ENCODE measurements around the gene PRR16. TPM values are rescaled to one million over a fixed set of nuclear protein-coding genes. Genes with fewer than 3 reads are reported as not detected.
A peak's percentile ranks its signal among the peaks of the same experiment; 100 is the strongest.
"Not testable (repeated sequence)": the region's sequence is repeated elsewhere in the genome, so short reads cannot be mapped to it uniquely, and the experiment has no call there.

Gene PRR16
- 1 to 10 TPM; 4.9 to 8.7 TPM for total RNA-seq
- 10 to 100 TPM; 11.2 to 13.4 (median 11.5) TPM for polyA plus RNA-seq (ENCODE audit: insufficient read length in 6 of 6)
- long read RNA-seq, donor 1, partial matches to known transcripts = 15 of 15 reads
- long read RNA-seq, donor 1, other reads (novel, unspliced or antisense) = 0 of 15 reads
- long read RNA-seq, donor 2, partial matches to known transcripts = 34 of 34 reads
- long read RNA-seq, donor 2, other reads (novel, unspliced or antisense) = 0 of 34 reads
- long read RNA-seq, donor 3, partial matches to known transcripts = 17 of 17 reads
- long read RNA-seq, donor 3, other reads (novel, unspliced or antisense) = 0 of 17 reads
- long read RNA-seq, donor 4, partial matches to known transcripts = 0 of 1 reads
- long read RNA-seq, donor 4, other reads (novel, unspliced or antisense) = 1 of 1 reads
- long read RNA-seq, donor 5, partial matches to known transcripts = 14 of 14 reads
- long read RNA-seq, donor 5, other reads (novel, unspliced or antisense) = 0 of 14 reads
- long read RNA-seq, donor 6, partial matches to known transcripts = 7 of 7 reads
- long read RNA-seq, donor 6, other reads (novel, unspliced or antisense) = 0 of 7 reads
- long read RNA-seq, donor 7, partial matches to known transcripts = 5 of 5 reads
- long read RNA-seq, donor 7, other reads (novel, unspliced or antisense) = 0 of 5 reads
- long read RNA-seq, donor 8, partial matches to known transcripts = 10 of 10 reads
- long read RNA-seq, donor 8, other reads (novel, unspliced or antisense) = 0 of 10 reads
- long read RNA-seq, donor 9 = 0 reads
- long read RNA-seq, donor 10, partial matches to known transcripts = 0 of 1 reads
- long read RNA-seq, donor 10, other reads (novel, unspliced or antisense) = 1 of 1 reads
- long read RNA-seq, donor 11, partial matches to known transcripts = 8 of 8 reads
- long read RNA-seq, donor 11, other reads (novel, unspliced or antisense) = 0 of 8 reads
- long read RNA-seq, donor 12, partial matches to known transcripts = 9 of 9 reads
- long read RNA-seq, donor 12, other reads (novel, unspliced or antisense) = 0 of 9 reads

- H3K27ac ChIP-seq = peak within 1 kb of the TSS; percentile 25 to 75
- H3K4me1 ChIP-seq = peaks cover 0 to 22% of the 10 kb centered on the region in 2 donors
- TF ChIP-seq, protein P1, sequence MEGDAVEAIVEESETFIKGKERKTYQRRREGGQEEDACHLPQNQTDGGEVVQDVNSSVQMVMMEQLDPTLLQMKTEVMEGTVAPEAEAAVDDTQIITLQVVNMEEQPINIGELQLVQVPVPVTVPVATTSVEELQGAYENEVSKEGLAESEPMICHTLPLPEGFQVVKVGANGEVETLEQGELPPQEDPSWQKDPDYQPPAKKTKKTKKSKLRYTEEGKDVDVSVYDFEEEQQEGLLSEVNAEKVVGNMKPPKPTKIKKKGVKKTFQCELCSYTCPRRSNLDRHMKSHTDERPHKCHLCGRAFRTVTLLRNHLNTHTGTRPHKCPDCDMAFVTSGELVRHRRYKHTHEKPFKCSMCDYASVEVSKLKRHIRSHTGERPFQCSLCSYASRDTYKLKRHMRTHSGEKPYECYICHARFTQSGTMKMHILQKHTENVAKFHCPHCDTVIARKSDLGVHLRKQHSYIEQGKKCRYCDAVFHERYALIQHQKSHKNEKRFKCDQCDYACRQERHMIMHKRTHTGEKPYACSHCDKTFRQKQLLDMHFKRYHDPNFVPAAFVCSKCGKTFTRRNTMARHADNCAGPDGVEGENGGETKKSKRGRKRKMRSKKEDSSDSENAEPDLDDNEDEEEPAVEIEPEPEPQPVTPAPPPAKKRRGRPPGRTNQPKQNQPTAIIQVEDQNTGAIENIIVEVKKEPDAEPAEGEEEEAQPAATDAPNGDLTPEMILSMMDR (IDR thresholded peaks at IDR 0.05) = peak; percentile 22 to 28
- ATAC-seq = peak; percentile 93
- no peaks in the 10 kb centered on the region for H3K36me3 ChIP-seq
- intact Hi-C loops (cut with DNase I) = no loop called here
- peaks cover 4 to 39% of the 10 kb centered on the region in 2 donors for H3K27me3 ChIP-seq
- peak within 1 kb of the TSS; percentile 46 to 51 for H3K4me3 ChIP-seq
- DNase-seq = peak; percentile 42 to 87 (median 80)
- no peaks in the 10 kb centered on the region for H3K9me3 ChIP-seq
These were observed at the start of gene PRR16 for GRCh38 chr5:120463991-120464626. Gene PRR16 (plus strand): TSS chr5:120464300.

GRCh38 chr5:120415985-120416384 lies 48.1 kb upstream of the PRR16 start:
- DNase-seq = no peak
- TF ChIP-seq, protein P1 (IDR thresholded peaks at IDR 0.05) = no peak
- Histone ChIP-seq H3K27me3 (no peaks in the 10 kb centered on the region), H3K4me3 (no peak overlapping the region), H3K36me3 (no peaks in the 10 kb centered on the region), H3K27ac (no peak overlapping the region), H3K9me3 (no peaks in the 10 kb centered on the region), H3K4me1 (no peaks in the 10 kb centered on the region)
- intact Hi-C loops (cut with DNase I) = no loop called here
- no peak for ATAC-seq

- H3K27me3 ChIP-seq = no peaks in the 10 kb centered on the region
- H3K4me3 ChIP-seq = no peak overlapping the region
- H3K27ac ChIP-seq = no peak overlapping the region
- H3K4me1 ChIP-seq = no peaks in the 10 kb centered on the region
- intact Hi-C loops (cut with DNase I) = no loop called here
- no peaks in the 10 kb centered on the region for H3K9me3 ChIP-seq
- TF ChIP-seq, protein P1 (IDR thresholded peaks at IDR 0.05) = no peak
- DNase-seq (no peak), ATAC-seq (no peak)
- no peaks in the 10 kb centered on the region for H3K36me3 ChIP-seq
These were observed 45.0 kb upstream of the PRR16 start for GRCh38 chr5:120419127-120419526.

- H3K9me3 ChIP-seq = peaks cover 0 to 25% of the 10 kb centered on the region in 2 donors
- H3K27me3 ChIP-seq; H3K4me1 ChIP-seq; H3K27ac ChIP-seq; ATAC-seq; H3K4me3 ChIP-seq; H3K36me3 ChIP-seq; intact Hi-C loops (cut with DNase I): not testable (repeated sequence)
- DNase-seq = peak in 1 of 4 donors; percentile 53
These were observed 37.3 kb upstream of the PRR16 start for GRCh38 chr5:120426633-120427275.

DNA sequence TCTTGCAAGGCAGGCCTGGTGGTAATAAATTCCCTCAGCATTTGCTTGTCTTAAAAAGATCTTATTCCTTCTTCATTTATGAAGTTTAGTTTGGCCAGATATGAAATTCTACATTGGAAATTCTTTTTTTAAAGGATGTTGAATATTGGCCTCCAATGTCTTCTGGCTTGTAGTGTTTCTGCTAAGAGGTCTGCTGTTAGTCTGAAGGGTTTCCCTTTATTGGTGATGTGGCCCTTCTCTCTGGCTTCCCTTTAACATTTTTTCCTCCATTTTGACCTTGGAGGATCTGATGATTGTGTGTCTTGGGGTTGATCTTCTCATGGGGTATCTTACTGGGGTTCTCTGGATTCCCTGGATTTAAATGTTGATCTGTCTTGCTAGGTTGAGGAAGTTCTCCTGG lies 33.5 kb upstream of the PRR16 start:
- Histone ChIP-seq H3K9me3 (peaks cover 0 to 25% of the 10 kb centered on the region in 2 donors), H3K4me1 (no peaks in the 10 kb centered on the region), H3K27me3 (no peaks in the 10 kb centered on the region), H3K4me3 (no peak overlapping the region), H3K27ac (no peak overlapping the region), H3K36me3 (no peaks in the 10 kb centered on the region)
- intact Hi-C loops (cut with DNase I) = no loop called here
- ATAC-seq (no peak), DNase-seq (no peak)
- TF ChIP-seq, protein P1 (IDR thresholded peaks at IDR 0.05) = no peak

Data from left lung (tissue), 14 donors.